MM.1S (cell line): ENCODE results near the gene DDN.

ENCODE experiments used
- DNase-seq: peaks from one replicate; pipeline ENCODE4 v3.0.0-alpha.2; 2015
- H2AFZ ChIP-seq: fragments of 300-600 bp; sonication (generic); 2 replicates; pipeline ENCODE4 v1.6.0; 2016; ENCODE audit warnings: antibody characterized with exemption, low read length
- H3F3A ChIP-seq: fragments of 300-600 bp; sonication (generic); 2 replicates; pipeline ENCODE4 v1.6.1; 2016; ENCODE audit warnings: mild to moderate bottlenecking, antibody characterized with exemption, low read length, moderate library complexity, mixed read lengths; ENCODE audit not compliant: insufficient read depth
- H3K27ac ChIP-seq: fragments of 300-600 bp; sonication (generic); 2 replicates; pipeline ENCODE4 v1.5.1; 2016; ENCODE audit warnings: mild to moderate bottlenecking, low read length
- H3K27me3 ChIP-seq: fragments of 300-600 bp; sonication (generic); replicated peaks from 2 replicates; pipeline ENCODE4 v1.6.0; 2016; ENCODE audit warnings: low read length; ENCODE audit not compliant: insufficient read depth
- H3K36me3 ChIP-seq: fragments of 300-600 bp; sonication (generic); replicated peaks from 2 replicates; pipeline ENCODE4 v1.6.1; 2016; ENCODE audit warnings: mild to moderate bottlenecking, low read length, mixed read lengths; ENCODE audit not compliant: insufficient read depth
- H3K4me1 ChIP-seq: fragments of 300-600 bp; sonication (generic); 2 replicates; pipeline ENCODE4 v1.6.1; 2016; ENCODE audit warnings: low read length, mixed read lengths
- H3K4me2 ChIP-seq: fragments of 300-600 bp; sonication (generic); 2 replicates; pipeline ENCODE4 v1.6.0; 2016; ENCODE audit warnings: low read depth, low read length
- H3K4me3 ChIP-seq: fragments of 300-600 bp; sonication (generic); 2 replicates; pipeline ENCODE4 v1.5.1; 2016; ENCODE audit warnings: low read length, mixed read lengths
- H3K79me2 ChIP-seq: fragments of 300-600 bp; sonication (generic); 2 replicates; pipeline ENCODE4 v1.6.1; 2016; ENCODE audit warnings: mixed run types, low read length, mixed read lengths
- H3K9ac ChIP-seq: fragments of 300-600 bp; sonication (generic); 2 replicates; pipeline ENCODE4 v1.6.1; 2016; ENCODE audit warnings: low read length, mixed read lengths
- H3K9me2 ChIP-seq: fragments of 300-600 bp; sonication (generic); replicated peaks from 2 replicates; pipeline ENCODE4 v1.6.1; 2016; ENCODE audit warnings: mild to moderate bottlenecking, low read length, mixed read lengths; ENCODE audit not compliant: insufficient read depth
- H3K9me3 ChIP-seq: fragments of 300-600 bp; sonication (generic); replicated peaks from 2 replicates; pipeline ENCODE4 v1.6.1; 2016; ENCODE audit warnings: mild to moderate bottlenecking, low read length, mixed read lengths; ENCODE audit not compliant: insufficient read depth
- H4K20me1 ChIP-seq: fragments of 300-600 bp; sonication (generic); 2 replicates; pipeline ENCODE4 v1.6.1; 2016; ENCODE audit warnings: mild to moderate bottlenecking, low read length, moderate library complexity, mixed read lengths; ENCODE audit not compliant: insufficient read depth
- EZH2 ChIP-seq: fragments of 300-600 bp; sonication (generic); optimal IDR thresholded peaks from 2 replicates; pipeline ENCODE3; 2017; ENCODE audit warnings: low read depth, mild to moderate bottlenecking, antibody characterized with exemption, low read length, mixed read lengths
- EZH2phosphoT487 ChIP-seq: fragments of 300-600 bp; sonication (generic); IDR thresholded peaks from 2 replicates; pipeline ENCODE4 v1.6.1; 2018; ENCODE audit warnings: antibody characterized with exemption, low read length
- TF ChIP-seq, protein P1 (sequence below): fragments of 300-600 bp; sonication (generic); IDR thresholded peaks from 2 replicates; pipeline ENCODE4 v1.5.1; 2016; ENCODE audit warnings: antibody characterized with exemption, low read length, mixed read lengths

The DDN gene

DNA sequence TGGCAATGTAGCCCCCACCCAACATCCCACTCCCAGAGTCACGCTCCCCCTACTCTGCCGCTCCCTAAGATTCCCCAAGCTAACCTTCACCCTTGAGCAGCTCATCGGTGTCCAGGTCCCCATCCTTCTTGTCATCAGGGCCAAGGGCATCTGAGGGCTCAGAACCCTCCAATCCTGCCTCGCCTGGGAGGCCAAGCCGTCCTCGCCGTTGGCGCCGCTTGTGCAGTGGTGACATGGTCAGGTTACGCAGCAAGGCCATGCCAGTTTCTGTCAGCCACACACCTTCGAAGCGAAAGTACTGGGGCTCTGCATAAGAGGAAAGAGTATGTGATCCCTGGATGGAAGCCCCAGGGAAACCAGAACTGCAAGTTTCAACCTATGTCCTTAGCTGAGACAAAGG is 45.5 kb upstream of the DDN start:
- no peak overlapping the region for H3K9ac ChIP-seq
- no peaks in the 10 kb centered on the region for H3K79me2 ChIP-seq
- no peaks in the 10 kb centered on the region for H3K9me3 ChIP-seq
- no peaks in the 10 kb centered on the region for H4K20me1 ChIP-seq
- no peaks in the 10 kb centered on the region for H3K4me1 ChIP-seq
- H3K27ac ChIP-seq = no peak overlapping the region
- no peak overlapping the region for H3K4me3 ChIP-seq
- no peaks in the 10 kb centered on the region for H3K9me2 ChIP-seq
- no peak overlapping the region for H3K4me2 ChIP-seq
- H2AFZ ChIP-seq = no peak overlapping the region
- no peak for DNase-seq
- no peaks in the 10 kb centered on the region for H3K27me3 ChIP-seq
- H3F3A ChIP-seq = no peaks in the 10 kb centered on the region
- TF ChIP-seq EZH2phosphoT487 (no peak), EZH2 (no peak)
- TF ChIP-seq, protein P1, sequence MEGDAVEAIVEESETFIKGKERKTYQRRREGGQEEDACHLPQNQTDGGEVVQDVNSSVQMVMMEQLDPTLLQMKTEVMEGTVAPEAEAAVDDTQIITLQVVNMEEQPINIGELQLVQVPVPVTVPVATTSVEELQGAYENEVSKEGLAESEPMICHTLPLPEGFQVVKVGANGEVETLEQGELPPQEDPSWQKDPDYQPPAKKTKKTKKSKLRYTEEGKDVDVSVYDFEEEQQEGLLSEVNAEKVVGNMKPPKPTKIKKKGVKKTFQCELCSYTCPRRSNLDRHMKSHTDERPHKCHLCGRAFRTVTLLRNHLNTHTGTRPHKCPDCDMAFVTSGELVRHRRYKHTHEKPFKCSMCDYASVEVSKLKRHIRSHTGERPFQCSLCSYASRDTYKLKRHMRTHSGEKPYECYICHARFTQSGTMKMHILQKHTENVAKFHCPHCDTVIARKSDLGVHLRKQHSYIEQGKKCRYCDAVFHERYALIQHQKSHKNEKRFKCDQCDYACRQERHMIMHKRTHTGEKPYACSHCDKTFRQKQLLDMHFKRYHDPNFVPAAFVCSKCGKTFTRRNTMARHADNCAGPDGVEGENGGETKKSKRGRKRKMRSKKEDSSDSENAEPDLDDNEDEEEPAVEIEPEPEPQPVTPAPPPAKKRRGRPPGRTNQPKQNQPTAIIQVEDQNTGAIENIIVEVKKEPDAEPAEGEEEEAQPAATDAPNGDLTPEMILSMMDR = no peak
- no peaks in the 10 kb centered on the region; the same call in 1 of the 2 replicates for H3K36me3 ChIP-seq

DNA sequence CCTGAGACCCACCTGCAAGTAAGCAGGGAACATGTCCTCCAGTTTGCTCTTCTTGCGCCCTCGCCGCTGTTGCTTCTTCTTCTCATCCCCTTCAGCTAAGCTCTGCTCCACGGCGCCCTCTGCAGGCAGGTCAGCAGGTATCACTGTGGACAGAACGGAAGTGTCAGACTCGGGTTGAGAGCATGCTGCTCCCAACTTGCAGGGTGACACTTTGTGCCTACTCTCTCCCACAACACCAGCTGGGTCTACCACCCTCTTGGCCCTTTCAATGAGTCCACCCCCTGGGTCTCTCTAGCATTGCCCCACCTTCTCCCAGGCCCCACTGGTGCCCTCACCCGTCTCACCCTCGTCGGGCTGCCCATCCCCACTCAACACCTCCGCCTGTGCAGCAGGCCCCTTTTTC is 44.7 kb upstream of the DDN start:
- H3K4me1 ChIP-seq = no peaks in the 10 kb centered on the region
- H3K79me2 ChIP-seq = no peaks in the 10 kb centered on the region
- no peak overlapping the region for H3K27ac ChIP-seq
- no peak overlapping the region for H2AFZ ChIP-seq
- no peaks in the 10 kb centered on the region for H3K9me2 ChIP-seq
- no peaks in the 10 kb centered on the region for H3K9me3 ChIP-seq
- DNase-seq = peak; percentile 58
- TF ChIP-seq, protein P1 = peak; percentile 79
- TF ChIP-seq EZH2phosphoT487 (no peak), EZH2 (no peak)
- no peaks in the 10 kb centered on the region for H4K20me1 ChIP-seq
- H3K4me3 ChIP-seq = no peak overlapping the region
- H3K9ac ChIP-seq = no peak overlapping the region
- H3K4me2 ChIP-seq = no peak overlapping the region
- no peaks in the 10 kb centered on the region for H3K27me3 ChIP-seq
- H3K36me3 ChIP-seq = no peaks in the 10 kb centered on the region; the same call in 1 of the 2 replicates
- H3F3A ChIP-seq = no peaks in the 10 kb centered on the region

DNA sequence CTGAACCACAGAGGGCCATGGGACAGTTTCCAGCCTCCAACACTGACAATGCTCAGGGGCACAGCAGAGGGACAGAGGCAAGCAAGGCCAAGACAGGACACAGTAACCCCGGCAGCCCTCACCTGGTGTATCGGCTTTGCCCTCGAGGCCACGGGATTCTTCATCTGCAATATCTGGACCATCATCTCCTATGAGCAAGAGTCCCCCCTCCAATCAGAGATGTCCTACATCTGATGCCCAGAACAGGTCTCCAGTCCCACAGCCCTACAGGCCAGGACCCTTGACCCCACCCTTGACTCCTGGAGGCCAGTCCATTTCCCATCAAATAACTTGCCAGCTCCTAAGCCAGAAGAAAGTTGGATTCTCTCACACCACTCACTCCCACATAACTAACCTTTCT is 44.1 kb upstream of the DDN start:
- DNase-seq = no peak
- no peak overlapping the region for H2AFZ ChIP-seq
- no peak overlapping the region for H3K27ac ChIP-seq
- H3K4me2 ChIP-seq = no peak overlapping the region
- no peaks in the 10 kb centered on the region for H3K9me2 ChIP-seq
- H3K4me1 ChIP-seq = no peaks in the 10 kb centered on the region
- H3K27me3 ChIP-seq = no peaks in the 10 kb centered on the region
- H3F3A ChIP-seq = no peaks in the 10 kb centered on the region
- no peaks in the 10 kb centered on the region for H4K20me1 ChIP-seq
- H3K36me3 ChIP-seq = no peaks in the 10 kb centered on the region; the same call in 1 of the 2 replicates
- H3K9me3 ChIP-seq = no peaks in the 10 kb centered on the region
- H3K79me2 ChIP-seq = no peaks in the 10 kb centered on the region
- no peak overlapping the region for H3K4me3 ChIP-seq
- H3K9ac ChIP-seq = no peak overlapping the region
- TF ChIP-seq, protein P1 = no peak
- no peak for TF ChIP-seq EZH2phosphoT487
- no peak for TF ChIP-seq EZH2
